ENCODE results near the gene STK39.
A peak's percentile ranks its signal among the peaks of the same experiment; 100 is the strongest.
"Not testable (repeated sequence)": the region's sequence is repeated elsewhere in the genome, so short reads cannot be mapped to it uniquely, and the experiment has no call there.

STK39 gene
- total RNA-seq: 36.8 to 50.4 (median 47.7) reads per million in 3 experiments

- peak; percentile 70 for DNase-seq
These were observed at the start of gene STK39 for GRCh38 chr2:168247341-168248261. Gene STK39, minus strand, starts transcription at chr2:168247595. Its CDS starts 160 bp downstream, at chr2:168247435.

DNA sequence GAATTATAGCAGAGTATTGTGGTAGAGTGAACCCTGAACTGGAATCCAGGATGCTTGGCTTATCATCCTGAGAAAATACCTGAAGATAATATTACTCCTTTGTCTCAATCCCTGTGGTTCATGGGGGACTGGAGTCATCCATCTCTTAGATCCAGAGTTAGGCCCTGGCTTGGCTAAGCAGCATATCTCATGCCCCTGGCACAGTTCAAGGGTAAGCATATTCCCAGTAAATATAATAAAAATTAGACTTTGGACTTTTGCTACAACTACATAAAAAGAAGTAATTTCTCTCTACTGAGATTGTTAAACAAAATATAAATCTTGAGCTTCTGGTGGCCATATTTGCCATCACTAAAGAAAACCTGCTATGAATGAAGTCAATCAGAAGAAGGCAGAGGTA lies 47.7 kb upstream of the STK39 start:
- no peak for DNase-seq

DNA sequence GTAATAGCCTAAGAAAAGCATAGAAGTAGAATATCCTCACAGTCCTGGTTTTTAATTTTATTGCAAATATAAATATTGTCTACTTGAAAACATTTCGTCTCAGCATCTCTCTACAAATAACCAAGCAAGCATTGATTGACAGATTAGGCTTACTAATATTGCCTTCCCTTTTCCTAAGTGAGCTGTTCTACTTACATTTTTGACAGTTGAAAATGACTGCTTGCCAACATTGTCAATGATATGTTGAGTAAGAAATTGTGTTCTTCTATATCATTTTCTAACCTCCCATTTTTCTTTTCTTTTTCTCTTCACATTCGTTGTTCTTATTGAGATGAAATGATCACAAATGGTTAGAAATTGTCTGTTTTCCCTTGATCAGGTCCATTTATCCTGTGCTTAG lies 47.0 kb upstream of the STK39 start:
- no peak for DNase-seq

GRCh38 chr2:168293766-168294165 lies 46.4 kb upstream of the STK39 start:
- DNase-seq: no peak

DNA sequence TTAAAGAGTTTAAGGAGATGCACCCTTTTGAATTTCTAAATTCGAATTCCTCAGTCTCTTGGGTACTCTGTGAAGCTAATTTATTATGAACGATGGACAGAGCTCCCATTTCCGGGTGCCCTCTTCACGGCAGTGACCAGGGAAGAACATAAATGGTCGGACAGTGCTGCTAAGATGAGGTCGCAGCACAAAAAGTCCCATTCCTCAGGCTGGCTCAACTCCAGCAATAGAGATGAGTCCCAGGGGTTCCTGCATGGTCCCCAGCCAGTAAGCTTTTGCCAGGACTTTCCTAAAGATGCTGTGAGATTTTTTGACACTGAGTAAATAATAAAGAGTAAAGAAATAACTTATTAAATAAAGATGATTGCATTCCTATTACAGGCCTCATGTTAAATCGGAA lies 43.0 kb upstream of the STK39 start:
- DNase-seq: no peak

DNA sequence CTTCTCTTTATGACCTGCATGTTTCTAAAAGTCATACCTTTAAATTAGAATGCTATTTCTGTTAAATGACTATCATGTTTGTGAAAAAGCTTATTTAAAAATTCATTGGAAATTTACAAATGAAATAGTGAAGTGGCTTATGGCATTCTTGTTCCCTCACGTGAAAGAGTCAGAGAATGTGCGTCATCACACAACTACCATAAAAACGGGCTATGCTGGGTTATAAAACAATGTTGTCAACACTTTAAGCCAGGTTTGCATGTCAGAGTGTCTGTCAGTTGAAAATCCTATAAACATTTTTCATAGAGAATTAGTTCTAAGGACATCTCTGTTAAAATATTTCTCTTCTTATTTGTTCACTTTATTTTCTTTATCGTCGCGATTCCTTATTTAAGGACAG lies 42.5 kb upstream of the STK39 start:
- DNase-seq: no peak

DNA sequence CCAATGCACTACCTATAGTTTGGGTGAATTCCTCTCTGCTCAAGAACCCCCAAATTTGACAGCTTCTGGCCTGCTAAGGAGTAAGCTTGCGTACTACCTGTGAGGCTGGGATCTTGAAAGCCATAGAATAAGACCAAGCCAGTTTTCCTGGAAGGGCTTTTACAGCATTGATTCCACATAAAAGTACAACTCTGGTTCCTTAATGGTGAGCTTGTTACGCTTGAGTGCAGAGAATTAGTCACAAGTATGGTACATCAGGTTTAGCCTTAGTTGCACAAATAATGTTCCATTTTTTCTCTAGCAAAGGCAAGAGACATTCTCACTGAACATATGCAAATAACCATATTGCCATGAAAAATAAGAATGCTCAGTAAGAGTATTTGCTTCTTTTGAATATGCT lies 39.1 kb upstream of the STK39 start:
- DNase-seq: no peak

- DNase-seq: no peak
These were observed 31.1 kb upstream of the STK39 start for GRCh38 chr2:168278424-168278888.

GRCh38 chr2:168277276-168277675 lies 29.9 kb upstream of the STK39 start:
- DNase-seq: no peak

- DNase-seq: no peak
These were observed 24.8 kb upstream of the STK39 start for GRCh38 chr2:168272225-168272624.

- not testable (repeated sequence) for DNase-seq
These were observed 15.5 kb upstream of the STK39 start for GRCh38 chr2:168262926-168263325.

DNA sequence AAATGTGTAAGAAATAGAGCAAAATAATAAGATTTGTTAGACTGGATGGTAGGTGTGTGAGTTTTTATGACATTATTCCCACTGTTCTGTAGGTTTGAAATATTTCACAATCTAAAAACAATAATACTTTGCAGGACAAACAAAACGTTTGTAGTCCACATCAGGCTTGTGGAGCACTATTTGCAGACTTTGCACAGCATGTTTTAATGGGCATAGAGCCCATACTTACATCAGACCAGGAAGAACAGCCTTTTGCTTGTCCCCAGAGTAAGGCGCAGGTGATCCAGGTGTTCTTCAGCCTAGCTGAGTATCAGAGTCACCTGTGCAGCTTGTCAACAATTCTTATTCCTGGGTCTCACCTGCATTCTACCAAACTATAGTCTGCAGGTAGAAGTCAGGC lies 9.1 kb upstream of the STK39 start:
- DNase-seq: no peak

- DNase-seq: no peak
These were observed 8.5 kb upstream of the STK39 start for GRCh38 chr2:168255866-168256265.

DNA sequence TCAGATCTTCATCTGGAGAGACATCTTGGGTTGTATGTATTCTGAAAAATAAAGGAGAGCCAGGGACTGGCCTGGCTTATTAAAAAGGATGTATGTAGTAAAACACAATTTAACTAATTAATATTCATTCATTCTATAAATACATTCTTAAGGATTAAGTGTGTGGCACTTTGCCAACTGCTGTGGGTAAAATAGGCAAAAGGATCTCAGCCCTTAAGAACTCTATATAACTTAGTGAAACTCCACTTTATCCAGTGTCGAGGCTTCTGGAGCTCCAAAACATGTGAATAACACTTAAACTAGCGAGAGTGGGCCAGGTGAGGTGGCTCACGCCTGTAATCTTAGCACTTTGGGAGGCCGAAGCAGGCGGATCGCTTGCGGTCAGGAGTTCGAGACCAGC lies 7.7 kb upstream of the STK39 start:
- no peak for DNase-seq

DNA sequence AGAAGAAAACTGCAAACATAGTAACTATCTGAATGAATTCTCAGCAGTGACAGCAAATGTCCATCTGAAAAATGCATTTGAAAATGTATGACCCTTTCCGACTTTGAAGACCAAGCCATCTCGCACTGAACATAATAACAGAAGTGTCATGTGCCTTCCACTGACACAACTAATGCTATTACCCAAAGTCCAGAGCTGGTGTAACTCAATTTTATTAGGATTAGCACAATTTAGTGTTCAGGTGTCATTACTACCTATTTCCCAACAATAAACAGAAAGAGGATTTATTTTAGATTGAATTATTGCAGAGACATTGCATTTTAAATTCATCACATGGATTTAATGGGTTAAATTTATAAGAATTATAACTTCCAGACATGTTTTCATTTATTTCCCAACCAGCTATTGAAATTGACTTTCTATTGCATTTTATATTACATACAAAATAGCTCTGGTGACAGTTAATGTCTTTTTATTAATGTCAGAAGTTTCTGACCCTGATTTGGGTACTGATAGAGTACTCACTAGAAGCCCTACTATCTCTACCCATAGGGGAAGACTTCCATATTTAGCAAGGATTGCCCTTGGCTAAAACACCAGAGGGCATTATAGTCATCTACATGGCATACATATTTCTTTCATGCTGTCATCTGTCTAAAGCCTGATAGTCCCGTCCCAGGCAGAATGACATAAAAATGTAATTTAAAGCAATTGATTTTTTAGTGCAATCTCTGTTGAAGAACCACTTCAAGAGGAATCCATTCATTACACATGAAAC lies 7.0 kb upstream of the STK39 start:
- no peak for DNase-seq

DNA sequence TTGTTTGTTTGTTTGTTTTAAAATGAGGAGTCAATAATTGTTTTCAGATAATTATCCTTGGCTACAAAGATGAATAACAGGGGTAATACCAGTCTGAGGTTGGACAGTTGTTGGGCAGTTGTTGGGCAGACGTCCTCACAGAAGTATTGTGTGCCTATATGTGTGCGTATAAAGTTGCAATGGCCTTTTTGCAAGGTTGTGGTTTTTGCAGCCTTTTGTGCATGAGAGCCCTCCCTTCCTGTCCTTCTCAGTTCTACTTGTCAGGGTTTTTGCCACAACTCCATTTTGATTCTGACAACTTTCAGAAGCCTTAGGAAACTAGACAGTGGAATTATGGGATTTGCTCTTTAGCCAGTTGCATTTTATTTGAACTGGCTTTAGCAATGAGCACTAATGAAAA lies 6.0 kb upstream of the STK39 start:
- no peak for DNase-seq

GRCh38 chr2:168252976-168253375 lies 5.6 kb upstream of the STK39 start:
- DNase-seq: no peak

- peak; percentile 89 for DNase-seq
These were observed 683 bp downstream of the STK39 start for GRCh38 chr2:168246483-168247340.

GRCh38 chr2:168246072-168246482 lies 1.3 kb downstream of the STK39 start:
- DNase-seq: no peak

DNA sequence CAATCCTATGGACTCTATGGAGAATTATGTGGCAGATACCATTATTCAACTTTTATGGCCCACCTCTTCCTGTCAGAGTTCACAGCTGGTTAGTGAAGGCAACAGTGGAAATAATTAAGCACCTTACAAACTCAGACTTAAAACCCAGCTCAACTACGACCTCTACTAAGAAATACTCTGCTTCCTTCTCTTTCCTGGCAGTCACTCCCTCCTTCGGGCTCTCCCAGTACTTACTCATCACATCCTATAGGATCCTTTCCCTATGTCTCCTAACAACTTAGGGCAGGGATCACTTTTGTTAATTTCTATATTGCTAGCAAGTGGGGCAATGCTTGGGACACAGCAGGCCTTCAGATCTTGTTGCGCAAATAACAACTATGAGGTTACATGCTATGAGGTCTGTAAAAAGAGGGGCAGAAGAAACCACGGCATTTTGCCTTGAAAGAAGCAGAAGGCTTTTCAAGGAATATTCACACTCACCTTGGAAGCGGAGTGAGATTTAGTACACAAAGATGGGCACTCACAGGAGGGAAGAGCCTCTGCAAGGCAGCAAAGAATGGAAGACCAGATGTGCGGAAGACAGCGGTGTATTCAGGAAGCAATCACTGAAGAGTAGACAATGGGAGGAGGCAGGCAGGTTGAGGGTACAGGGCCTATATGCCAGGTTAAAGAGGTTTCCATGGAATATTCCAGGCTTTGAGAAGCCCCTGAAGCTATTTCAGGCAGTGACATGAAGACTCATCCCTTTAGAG lies 2.1 kb downstream of the STK39 start:
- no peak for DNase-seq

- peak; percentile 40 for DNase-seq
These were observed 3.1 kb downstream of the STK39 start for GRCh38 chr2:168244318-168244717.

GRCh38 chr2:168243061-168243460 lies 4.3 kb downstream of the STK39 start:
- no peak for DNase-seq
